Neural crest cell (in vitro differentiated cells): Measurements from ENCODE around the gene TNFAIP8. TPM values are rescaled to one million over a fixed set of nuclear protein-coding genes. Genes with fewer than 3 reads are reported as not detected.

Source experiments
- DNase-seq: peaks from one replicate; pipeline ENCODE4 v3.0.0; 2021; ENCODE audit warnings: low read depth, mixed read lengths, low spot score
- H3K27ac Mint-ChIP-seq: one replicate; pipeline ENCODE4 v1.8.0; 2021; ENCODE audit warnings: mild to moderate bottlenecking, mixed read lengths; ENCODE audit not compliant: unreplicated experiment
- H3K27me3 Mint-ChIP-seq: 2 replicates; pipeline ENCODE4 v1.8.0; 2021; ENCODE audit warnings: low read depth, mild to moderate bottlenecking, mixed read lengths
- H3K36me3 Mint-ChIP-seq: 2 replicates; pipeline ENCODE4 v1.8.0; 2021; ENCODE audit warnings: low read depth, mild to moderate bottlenecking, mixed read lengths
- H3K4me1 Mint-ChIP-seq: 2 replicates; pipeline ENCODE4 v1.8.0; 2021; ENCODE audit warnings: mixed read lengths
- H3K4me3 Mint-ChIP-seq: one replicate; pipeline ENCODE4 v1.8.0; 2021; ENCODE audit warnings: mild to moderate bottlenecking, mixed read lengths
- H3K9me3 Mint-ChIP-seq: 2 replicates; pipeline ENCODE4 v1.8.0; 2021; ENCODE audit warnings: mixed read lengths
- total RNA-seq: library from RNA; stranded (reverse); gene quantifications from 2 replicates; pipeline ENCODE4 v1.2.1, GENCODE V29; 2021
- TF ChIP-seq, protein P1 (sequence below): fragments of 200-600 bp; sonication (generic); conservative IDR thresholded peaks from 2 replicates; pipeline ENCODE4 v1.5.0; 2021; ENCODE audit warnings: antibody characterized with exemption, mild to moderate bottlenecking

The TNFAIP8 gene
- total RNA-seq, 1 donor from 2014 or later, result 8.6 TPM

GRCh38 chr5:119363936-119364335 is 8.1 kb downstream of the TNFAIP8 start:
- H3K9me3 Mint-ChIP-seq, result peaks cover 4% of the 10 kb centered on the region
- TF ChIP-seq, protein P1, sequence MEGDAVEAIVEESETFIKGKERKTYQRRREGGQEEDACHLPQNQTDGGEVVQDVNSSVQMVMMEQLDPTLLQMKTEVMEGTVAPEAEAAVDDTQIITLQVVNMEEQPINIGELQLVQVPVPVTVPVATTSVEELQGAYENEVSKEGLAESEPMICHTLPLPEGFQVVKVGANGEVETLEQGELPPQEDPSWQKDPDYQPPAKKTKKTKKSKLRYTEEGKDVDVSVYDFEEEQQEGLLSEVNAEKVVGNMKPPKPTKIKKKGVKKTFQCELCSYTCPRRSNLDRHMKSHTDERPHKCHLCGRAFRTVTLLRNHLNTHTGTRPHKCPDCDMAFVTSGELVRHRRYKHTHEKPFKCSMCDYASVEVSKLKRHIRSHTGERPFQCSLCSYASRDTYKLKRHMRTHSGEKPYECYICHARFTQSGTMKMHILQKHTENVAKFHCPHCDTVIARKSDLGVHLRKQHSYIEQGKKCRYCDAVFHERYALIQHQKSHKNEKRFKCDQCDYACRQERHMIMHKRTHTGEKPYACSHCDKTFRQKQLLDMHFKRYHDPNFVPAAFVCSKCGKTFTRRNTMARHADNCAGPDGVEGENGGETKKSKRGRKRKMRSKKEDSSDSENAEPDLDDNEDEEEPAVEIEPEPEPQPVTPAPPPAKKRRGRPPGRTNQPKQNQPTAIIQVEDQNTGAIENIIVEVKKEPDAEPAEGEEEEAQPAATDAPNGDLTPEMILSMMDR, result no peak
- no peak overlapping the region for H3K27ac Mint-ChIP-seq
- H3K27me3 Mint-ChIP-seq, result peaks cover 4% of the 10 kb centered on the region
- peaks cover 36% of the 10 kb centered on the region for H3K4me1 Mint-ChIP-seq
- H3K36me3 Mint-ChIP-seq, result peaks cover 2% of the 10 kb centered on the region
- H3K4me3 Mint-ChIP-seq, result no peak overlapping the region
- DNase-seq, result no peak

DNA sequence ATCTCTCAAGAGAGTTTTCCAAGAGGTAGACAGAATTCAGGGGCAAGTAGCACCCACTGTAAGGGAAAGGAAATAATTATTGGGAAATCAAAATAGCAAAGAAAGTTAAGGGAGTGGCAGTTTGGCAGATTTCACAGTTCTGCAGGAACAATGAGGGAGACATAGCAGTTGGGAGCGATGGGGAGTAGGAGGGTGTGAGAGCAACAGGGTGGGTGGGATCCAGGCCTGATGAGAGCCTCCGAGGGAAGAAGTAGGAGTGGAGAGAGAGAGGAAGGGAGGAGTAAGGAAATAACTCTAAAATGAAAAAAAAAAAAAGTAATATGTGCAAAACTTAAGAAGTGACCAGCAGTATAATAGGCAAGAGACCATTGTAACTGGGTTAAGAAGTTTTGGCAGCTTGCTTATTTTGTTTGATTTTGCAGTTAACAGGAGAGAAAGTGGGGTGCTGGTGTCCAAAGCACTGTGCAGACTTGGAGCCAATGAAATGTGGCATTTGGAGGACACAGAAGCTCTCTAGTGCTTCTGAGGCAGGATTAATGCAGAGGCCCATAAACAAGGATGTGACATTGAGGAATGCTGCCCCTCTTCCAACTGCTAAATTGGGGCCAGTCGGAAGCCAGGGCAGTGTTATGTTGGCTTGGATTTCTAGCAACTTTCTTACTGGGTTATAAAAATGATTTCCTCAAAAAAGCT is 10.2 kb downstream of the TNFAIP8 start:
- Mint-ChIP-seq H3K9me3 (peaks cover 4% of the 10 kb centered on the region), H3K27ac (no peak overlapping the region), H3K36me3 (peaks cover 2% of the 10 kb centered on the region), H3K27me3 (no peaks in the 10 kb centered on the region), H3K4me3 (no peak overlapping the region), H3K4me1 (peaks cover 41% of the 10 kb centered on the region)
- no peak for DNase-seq
- TF ChIP-seq, protein P1, result no peak

DNA sequence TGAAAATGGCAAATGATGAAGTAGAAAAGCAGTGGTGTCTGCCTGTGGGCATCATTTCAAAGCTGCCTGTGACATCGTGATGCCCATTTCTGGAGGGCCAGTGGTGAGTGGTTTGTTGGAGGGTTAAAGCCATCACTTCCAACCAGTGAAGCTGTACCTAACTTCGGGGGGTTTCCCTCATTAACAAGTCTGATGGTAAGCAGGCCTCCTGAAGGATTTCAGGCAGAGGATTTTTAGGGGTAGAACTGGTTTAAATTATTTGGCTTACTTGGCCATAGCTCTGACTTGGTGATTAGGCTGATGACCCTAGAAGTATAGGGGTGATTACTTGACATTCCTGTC is 10.7 kb downstream of the TNFAIP8 start:
- peaks cover 4% of the 10 kb centered on the region for H3K9me3 Mint-ChIP-seq
- no peak overlapping the region for H3K27ac Mint-ChIP-seq
- peaks cover 42% of the 10 kb centered on the region for H3K4me1 Mint-ChIP-seq
- no peak for DNase-seq
- no peak overlapping the region for H3K4me3 Mint-ChIP-seq
- no peaks in the 10 kb centered on the region for H3K27me3 Mint-ChIP-seq
- TF ChIP-seq, protein P1, result no peak
- peaks cover 2% of the 10 kb centered on the region for H3K36me3 Mint-ChIP-seq

- no peak overlapping the region for H3K4me3 Mint-ChIP-seq
Measured at GRCh38 chr5:119367502-119368237, 11.9 kb downstream of the TNFAIP8 start.

DNA sequence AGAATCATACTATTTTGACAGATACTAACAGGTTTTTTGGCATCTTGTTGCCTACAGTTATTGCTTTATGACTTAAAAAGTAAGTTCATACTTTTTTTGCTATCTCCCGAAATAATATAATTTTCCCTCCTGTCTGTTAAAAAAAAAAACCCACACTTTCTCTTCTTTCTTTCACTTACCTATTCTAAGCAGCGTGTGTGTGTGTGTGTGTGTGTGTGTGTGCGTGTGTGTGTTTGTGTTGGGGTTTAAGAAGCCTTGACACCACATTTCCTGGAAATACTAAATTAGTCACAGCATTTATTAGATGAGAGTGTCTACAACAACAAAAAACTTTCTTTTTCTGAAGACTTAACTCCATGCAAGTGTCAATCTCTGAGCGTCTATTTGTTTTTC is 12.4 kb downstream of the TNFAIP8 start:
- TF ChIP-seq, protein P1, result no peak
- peaks cover 42% of the 10 kb centered on the region for H3K4me1 Mint-ChIP-seq

More at GRCh38 chr5:119367502-119368237, 11.9 kb downstream of the TNFAIP8 start:
- TF ChIP-seq, protein P1, result no peak
- H3K27me3 Mint-ChIP-seq, result no peaks in the 10 kb centered on the region
- no peak for DNase-seq
- no peaks in the 10 kb centered on the region for H3K9me3 Mint-ChIP-seq
- H3K4me1 Mint-ChIP-seq, result peaks cover 42% of the 10 kb centered on the region
- H3K27ac Mint-ChIP-seq, result no peak overlapping the region
- peaks cover 2% of the 10 kb centered on the region for H3K36me3 Mint-ChIP-seq

More for the DNA sequence above, 12.4 kb downstream of the TNFAIP8 start:
- DNase-seq, result no peak
- H3K9me3 Mint-ChIP-seq, result no peaks in the 10 kb centered on the region
- peaks cover 2% of the 10 kb centered on the region for H3K36me3 Mint-ChIP-seq
- H3K27ac Mint-ChIP-seq, result no peak overlapping the region
- no peaks in the 10 kb centered on the region for H3K27me3 Mint-ChIP-seq
- H3K4me3 Mint-ChIP-seq, result no peak overlapping the region
